Measurements from ENCODE around the gene RALGDS. TPM values are rescaled to one million over a fixed set of nuclear protein-coding genes. Genes with fewer than 3 reads are reported as not detected.
A peak's percentile ranks its signal among the peaks of the same experiment; 100 is the strongest.

RALGDS gene
- total RNA-seq, 2 experiments from 2014 or later = 23.8 to 28.2 TPM

- no peaks in the 10 kb centered on the region for H3K9me2 ChIP-seq (ENCODE audit: insufficient read depth, low read length)
- intact Hi-C loops (cut with micrococcal nuclease; ENCODE audit: unreplicated experiment) = no loop called here
- no peak overlapping the region for H2AFZ ChIP-seq (ENCODE audit: low read length)
- H3K27ac ChIP-seq (ENCODE audit: low read depth, low read length, poor library complexity, severe bottlenecking) = peak overlapping the region; percentile 63
- peaks cover 49% of the 10 kb centered on the region; the same call in 1 of the 2 replicates for H3K36me3 ChIP-seq (ENCODE audit: insufficient read depth, low read length)
- TSS peak; percentile 90 for BruUV-seq (replicated peaks)
- CTCF ChIA-PET (ENCODE audit: unreplicated experiment) = no interaction called here
- peaks cover 34% of the 10 kb centered on the region for H3K4me1 ChIP-seq (ENCODE audit: insufficient read depth, low read length, poor library complexity, severe bottlenecking)
- H3K79me2 ChIP-seq (ENCODE audit: insufficient read depth, low read depth, low read length) = no peaks in the 10 kb centered on the region
- no peak for TF ChIP-seq CTCF (conservative IDR thresholded peaks at IDR 0.05; ENCODE audit: low read length)
- TF ChIP-seq EZH2phosphoT487 (IDR thresholded peaks at IDR 0.05; ENCODE audit: borderline replicate concordance, low read depth, low read length) = no peak
- POLR2A ChIA-PET = interaction anchor here (0.6 kb wide), 1 partner anchor 32 kb away, joined by 3 read pairs; no protein-coding TSS in a partner anchor
- no peak for DNase-seq (ENCODE audit: low spot score)
- no peak overlapping the region for H3K4me2 ChIP-seq (ENCODE audit: low read length)
- no peaks in the 10 kb centered on the region for H3K9me3 ChIP-seq (ENCODE audit: low read length)
- no peak overlapping the region for H3K4me3 ChIP-seq (ENCODE audit: low read depth, low read length, poor library complexity, severe bottlenecking)
- H4K20me1 ChIP-seq (ENCODE audit: insufficient read depth, low read length) = no peaks in the 10 kb centered on the region
Measured at GRCh38 chr9:133058071-133058470, 63.0 kb downstream of the RALGDS start.

GRCh38 chr9:133057553-133057952 is 63.5 kb downstream of the RALGDS start:
- Histone ChIP-seq H3K79me2 (ENCODE audit: insufficient read depth, low read depth, low read length) (no peaks in the 10 kb centered on the region), H3K9me2 (ENCODE audit: insufficient read depth, low read length) (no peaks in the 10 kb centered on the region), H3K27ac (ENCODE audit: low read depth, low read length, poor library complexity, severe bottlenecking) (no peak overlapping the region), H3K4me2 (ENCODE audit: low read length) (no peak overlapping the region), H3K4me3 (ENCODE audit: low read depth, low read length, poor library complexity, severe bottlenecking) (no peak overlapping the region), H4K20me1 (ENCODE audit: insufficient read depth, low read length) (no peaks in the 10 kb centered on the region), H3K36me3 (ENCODE audit: insufficient read depth, low read length) (peaks cover 51% of the 10 kb centered on the region; the same call in 1 of the 2 replicates), H3K9me3 (ENCODE audit: low read length) (no peaks in the 10 kb centered on the region), H3K4me1 (ENCODE audit: insufficient read depth, low read length, poor library complexity, severe bottlenecking) (peaks cover 34% of the 10 kb centered on the region), H2AFZ (ENCODE audit: low read length) (no peak overlapping the region)
- no peak for DNase-seq (ENCODE audit: low spot score)
- ChIA-PET CTCF (ENCODE audit: unreplicated experiment) (no interaction called here), POLR2A (no interaction called here)
- no TSS peak for BruUV-seq (replicated peaks)
- TF ChIP-seq CTCF (conservative IDR thresholded peaks at IDR 0.05; ENCODE audit: low read length) = no peak
- no peak for TF ChIP-seq EZH2phosphoT487 (IDR thresholded peaks at IDR 0.05; ENCODE audit: borderline replicate concordance, low read depth, low read length)
- intact Hi-C loops (cut with micrococcal nuclease; ENCODE audit: unreplicated experiment) = no loop called here

DNA sequence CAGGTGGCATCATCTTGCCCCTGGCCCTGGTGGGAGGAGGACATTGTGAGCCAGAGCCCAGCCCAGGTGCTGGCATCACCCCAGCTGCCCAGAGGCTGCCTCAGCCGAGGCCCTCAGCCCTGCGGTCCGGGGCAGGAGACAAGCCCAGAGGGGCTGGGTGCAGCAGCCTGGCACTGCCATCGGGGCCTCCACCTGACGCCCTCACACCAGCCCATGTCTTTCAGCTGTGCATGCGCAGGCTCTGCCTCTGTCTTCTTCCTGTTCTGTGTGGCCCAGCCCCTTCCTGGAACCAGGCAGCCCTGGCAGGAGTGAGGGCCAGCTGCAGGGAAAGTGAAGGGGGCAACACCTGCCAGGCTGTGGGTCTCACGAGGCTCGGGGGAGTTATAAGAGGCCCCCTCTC is 64.0 kb downstream of the RALGDS start:
- ChIA-PET CTCF (ENCODE audit: unreplicated experiment) (no interaction called here), POLR2A (no interaction called here)
- H3K36me3 ChIP-seq (ENCODE audit: insufficient read depth, low read length) = peaks cover 57% of the 10 kb centered on the region
- H3K4me2 ChIP-seq (ENCODE audit: low read length) = no peak overlapping the region
- H3K27ac ChIP-seq (ENCODE audit: low read depth, low read length, poor library complexity, severe bottlenecking) = no peak overlapping the region
- DNase-seq (ENCODE audit: low spot score) = no peak
- H3K9me2 ChIP-seq (ENCODE audit: insufficient read depth, low read length) = no peaks in the 10 kb centered on the region
- intact Hi-C loops (cut with micrococcal nuclease; ENCODE audit: unreplicated experiment) = no loop called here
- H3K79me2 ChIP-seq (ENCODE audit: insufficient read depth, low read depth, low read length) = no peaks in the 10 kb centered on the region
- BruUV-seq (replicated peaks) = no TSS peak
- peaks cover 34% of the 10 kb centered on the region for H3K4me1 ChIP-seq (ENCODE audit: insufficient read depth, low read length, poor library complexity, severe bottlenecking)
- no peak overlapping the region for H2AFZ ChIP-seq (ENCODE audit: low read length)
- no peaks in the 10 kb centered on the region for H3K9me3 ChIP-seq (ENCODE audit: low read length)
- no peak overlapping the region for H3K4me3 ChIP-seq (ENCODE audit: low read depth, low read length, poor library complexity, severe bottlenecking)
- TF ChIP-seq EZH2phosphoT487 (IDR thresholded peaks at IDR 0.05; ENCODE audit: borderline replicate concordance, low read depth, low read length) (no peak), CTCF (conservative IDR thresholded peaks at IDR 0.05; ENCODE audit: low read length) (no peak)
- no peaks in the 10 kb centered on the region for H4K20me1 ChIP-seq (ENCODE audit: insufficient read depth, low read length)

Measured in OCI-LY7 (cell line).